Embryonic facial prominence (tissue), 1 donor: ENCODE data around the gene CTNNA2.

Experiments
- DNase-seq: peaks from one replicate; pipeline ENCODE4 v3.0.0-alpha.2; 2016; ENCODE audit errors: extremely low spot score

CTNNA2 gene

DNA sequence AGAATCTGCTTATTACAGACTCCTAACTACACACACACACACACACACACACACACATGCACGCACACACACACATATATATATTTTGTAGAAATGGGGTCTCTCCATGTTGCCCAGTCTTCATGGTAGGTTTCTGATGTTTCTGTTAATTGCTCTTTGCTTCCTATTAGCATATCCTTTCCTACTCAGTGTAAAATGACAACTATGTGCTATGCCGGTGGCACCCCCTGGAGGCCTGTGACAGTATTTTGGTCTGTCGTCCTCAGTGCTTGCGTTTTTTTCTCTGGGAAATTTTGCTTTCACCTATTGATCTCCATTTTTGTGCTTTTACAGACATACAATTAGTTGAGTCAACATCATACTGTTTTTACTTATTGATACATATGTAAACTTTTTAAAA, 469.6 kb downstream of the CTNNA2 start:
- no peak for DNase-seq

DNA sequence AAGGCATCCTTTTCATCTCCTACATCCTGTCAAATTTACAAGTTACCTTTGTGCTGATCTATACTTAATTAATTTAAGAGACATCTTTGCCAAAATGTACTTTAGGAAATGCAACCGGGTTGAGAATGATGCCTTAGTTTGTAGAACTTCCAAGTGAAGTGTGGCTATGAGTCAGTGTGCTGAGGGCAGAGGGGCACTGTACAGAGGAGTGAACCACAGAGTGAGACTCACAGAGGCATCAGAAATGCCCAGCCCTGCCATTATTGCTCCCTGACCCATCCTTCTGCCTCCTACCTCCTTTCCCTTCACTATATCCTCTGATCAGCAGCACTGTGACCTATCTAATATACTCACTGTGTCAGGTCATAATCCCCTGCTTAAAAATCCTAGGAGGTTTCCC, 471.6 kb downstream of the CTNNA2 start:
- no peak for DNase-seq

DNA sequence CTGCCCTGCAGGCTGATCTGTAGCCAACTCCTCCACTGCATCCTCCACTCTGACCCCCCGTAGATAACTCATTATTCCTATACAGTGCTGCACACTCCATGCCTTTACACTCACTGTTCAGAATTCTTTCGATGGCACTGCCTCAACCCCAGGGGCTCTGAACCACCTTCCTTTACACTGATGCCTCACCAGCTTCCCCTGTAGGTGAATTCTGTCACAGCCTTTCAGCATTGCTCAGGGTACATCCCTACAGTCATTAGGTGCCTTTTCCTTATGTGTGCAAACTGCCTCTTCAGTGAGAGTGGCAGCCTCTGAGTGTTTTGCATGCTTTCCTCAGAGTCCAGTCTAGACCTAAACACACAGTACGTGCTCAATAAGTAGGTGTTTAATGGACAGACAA, 472.3 kb downstream of the CTNNA2 start:
- no peak for DNase-seq

DNA sequence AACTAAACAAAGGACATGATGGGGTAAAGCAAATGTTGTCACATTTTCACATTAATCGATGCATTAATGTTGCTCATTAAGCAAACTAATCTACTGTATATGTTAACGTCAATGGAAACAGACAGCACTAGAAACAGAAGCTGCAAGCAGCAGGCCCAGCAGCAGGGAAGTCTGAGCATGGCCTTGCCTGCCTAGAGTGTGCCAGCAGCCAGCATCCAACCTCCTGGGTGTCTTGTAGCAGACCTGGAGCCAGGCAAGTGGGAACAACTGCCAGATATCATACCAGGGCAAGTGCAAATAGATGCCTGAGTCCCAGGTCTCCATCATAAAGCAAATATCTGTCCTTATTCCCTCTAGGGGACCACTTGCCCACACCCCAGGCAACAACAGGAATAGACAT, 472.7 kb downstream of the CTNNA2 start:
- DNase-seq, result no peak

DNA sequence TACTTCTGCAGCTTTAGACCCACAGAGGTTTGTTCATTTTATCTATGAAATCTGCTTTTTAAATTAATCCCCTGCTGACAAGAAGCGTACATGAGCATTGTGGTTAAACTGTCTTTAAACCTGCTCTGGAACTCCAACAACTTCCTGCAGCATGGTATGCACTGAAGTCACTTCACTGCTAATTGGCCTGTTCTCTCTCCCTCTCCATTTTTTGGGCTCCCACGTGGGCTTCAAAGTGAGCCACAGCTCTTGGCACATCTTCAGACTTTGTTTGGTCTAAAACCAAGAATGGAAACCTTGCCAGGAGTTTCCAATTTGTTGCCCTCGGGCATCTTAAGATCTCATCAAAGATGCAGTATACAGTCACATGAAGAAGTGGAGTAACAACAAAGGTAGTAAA, 480.3 kb downstream of the CTNNA2 start:
- no peak for DNase-seq

DNA sequence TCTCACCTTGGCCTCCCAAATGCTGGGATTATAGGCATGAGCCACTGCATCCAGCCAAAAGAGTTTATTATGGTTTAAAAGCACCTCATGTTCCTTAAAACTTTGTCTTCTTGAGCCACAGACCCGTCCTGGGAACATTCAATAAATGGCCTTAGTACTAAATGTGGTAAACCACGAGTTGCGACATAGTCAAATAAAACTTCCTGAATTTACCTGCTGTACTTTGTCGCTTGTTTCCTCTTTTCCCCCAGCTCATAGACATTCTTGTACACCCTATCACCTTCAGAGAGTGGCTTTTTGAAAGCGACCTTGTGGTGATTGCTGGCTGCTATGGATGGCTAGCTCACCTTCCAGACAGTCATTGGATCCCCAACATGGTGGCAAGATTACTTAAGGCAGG, 481.3 kb downstream of the CTNNA2 start:
- DNase-seq, result no peak

DNA sequence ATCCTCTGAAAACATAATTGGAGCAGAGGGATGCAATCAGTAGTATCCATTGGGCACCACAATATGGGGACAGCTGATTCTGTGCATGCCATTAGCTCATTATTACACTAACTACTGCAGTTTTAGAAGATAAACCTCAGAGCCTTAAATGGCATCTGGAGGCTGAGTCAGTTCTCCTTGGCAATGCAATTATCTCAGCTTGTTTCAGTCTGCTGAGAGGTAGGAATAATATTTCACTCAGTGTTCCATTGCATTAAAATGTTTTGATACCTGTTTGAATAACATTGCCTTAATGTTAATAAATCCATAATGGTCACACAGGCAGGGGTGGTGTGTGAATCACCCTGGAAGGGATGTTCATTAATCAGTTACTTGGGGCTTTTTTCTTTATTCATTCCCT, 482.1 kb downstream of the CTNNA2 start:
- DNase-seq, result no peak

DNA sequence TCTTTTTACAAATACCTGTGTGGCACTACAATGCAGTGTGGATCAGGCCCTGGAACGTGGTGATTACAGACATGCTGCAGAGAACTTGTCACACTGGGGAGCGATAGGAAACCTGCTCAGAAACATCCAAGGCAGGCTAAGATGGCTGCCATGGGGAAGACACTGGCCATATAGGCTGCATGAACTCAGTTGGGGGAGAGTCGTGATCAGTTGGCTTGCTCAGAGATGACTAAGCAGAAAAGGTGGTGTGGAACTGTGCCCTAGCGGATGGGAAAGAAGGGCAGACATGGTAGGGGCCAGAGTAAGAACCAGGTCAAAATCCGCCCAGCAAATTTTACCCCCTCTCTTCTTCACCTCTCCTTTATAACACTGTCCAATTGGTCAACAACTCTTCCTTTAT, 483.9 kb downstream of the CTNNA2 start:
- DNase-seq, result no peak

DNA sequence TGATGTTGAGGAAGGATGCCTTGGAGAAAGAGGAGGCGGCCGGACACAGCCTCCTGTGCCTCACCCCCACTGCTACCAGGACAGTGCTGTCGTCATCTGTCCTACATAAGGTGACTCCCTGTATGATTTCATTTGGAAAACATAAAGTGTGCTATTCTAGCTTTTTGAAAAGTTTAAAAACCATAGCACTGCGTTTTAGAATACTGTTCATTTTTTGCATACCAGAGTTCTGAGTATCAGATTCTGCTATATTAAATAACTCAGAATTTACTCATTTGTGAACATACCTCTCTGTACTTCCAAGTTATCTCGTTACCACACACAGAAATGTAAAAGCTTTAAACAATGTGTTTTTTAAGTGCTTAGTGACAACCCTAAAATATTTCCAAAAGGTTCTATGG, 488.9 kb downstream of the CTNNA2 start:
- no peak for DNase-seq

DNA sequence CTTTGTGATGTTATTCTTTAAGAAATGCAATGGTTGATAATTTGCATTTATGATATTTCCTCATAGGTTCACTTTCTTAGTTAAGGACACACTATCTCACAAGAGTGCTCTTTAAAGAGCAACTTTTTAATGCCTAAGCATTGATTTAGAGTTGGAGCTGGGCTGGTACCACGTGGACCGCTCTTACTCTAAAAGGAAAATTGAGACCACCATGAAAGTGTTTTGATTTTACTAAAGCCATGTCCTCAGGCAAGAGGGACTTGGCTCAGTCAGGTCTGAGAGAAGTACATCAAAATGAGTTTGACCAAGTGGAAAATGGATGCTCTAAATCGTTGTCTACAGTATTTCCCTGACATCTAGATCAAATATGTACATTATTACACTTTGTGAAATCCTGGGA, 489.3 kb downstream of the CTNNA2 start:
- no peak for DNase-seq

DNA sequence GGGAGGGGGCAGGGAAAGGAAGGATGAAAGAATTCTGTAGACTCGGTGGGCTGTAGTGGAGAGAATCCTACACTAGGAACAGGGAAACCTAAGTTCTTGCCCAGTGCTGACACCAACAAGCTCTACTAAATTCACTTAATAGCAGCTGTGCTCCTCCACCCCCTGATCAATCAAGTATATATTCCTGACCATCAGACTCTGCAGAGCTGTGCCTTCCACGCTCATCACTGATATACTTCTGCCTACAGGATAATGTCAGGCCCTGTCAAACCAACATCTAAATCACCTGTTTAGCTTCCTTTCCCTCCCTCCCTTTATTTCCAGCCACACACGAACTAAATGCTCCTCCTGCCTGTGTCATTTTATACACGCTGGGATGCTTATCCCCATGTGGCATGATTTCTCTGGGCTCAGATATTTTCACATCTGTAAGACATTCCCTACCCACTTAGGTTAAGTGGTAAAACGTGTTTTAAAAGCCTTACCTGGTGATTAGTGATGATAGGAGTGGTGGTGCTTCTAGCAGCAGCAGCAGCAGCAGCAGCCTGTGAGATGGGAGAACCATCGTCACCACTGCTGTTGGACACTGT, 489.8 kb downstream of the CTNNA2 start:
- no peak for DNase-seq

DNA sequence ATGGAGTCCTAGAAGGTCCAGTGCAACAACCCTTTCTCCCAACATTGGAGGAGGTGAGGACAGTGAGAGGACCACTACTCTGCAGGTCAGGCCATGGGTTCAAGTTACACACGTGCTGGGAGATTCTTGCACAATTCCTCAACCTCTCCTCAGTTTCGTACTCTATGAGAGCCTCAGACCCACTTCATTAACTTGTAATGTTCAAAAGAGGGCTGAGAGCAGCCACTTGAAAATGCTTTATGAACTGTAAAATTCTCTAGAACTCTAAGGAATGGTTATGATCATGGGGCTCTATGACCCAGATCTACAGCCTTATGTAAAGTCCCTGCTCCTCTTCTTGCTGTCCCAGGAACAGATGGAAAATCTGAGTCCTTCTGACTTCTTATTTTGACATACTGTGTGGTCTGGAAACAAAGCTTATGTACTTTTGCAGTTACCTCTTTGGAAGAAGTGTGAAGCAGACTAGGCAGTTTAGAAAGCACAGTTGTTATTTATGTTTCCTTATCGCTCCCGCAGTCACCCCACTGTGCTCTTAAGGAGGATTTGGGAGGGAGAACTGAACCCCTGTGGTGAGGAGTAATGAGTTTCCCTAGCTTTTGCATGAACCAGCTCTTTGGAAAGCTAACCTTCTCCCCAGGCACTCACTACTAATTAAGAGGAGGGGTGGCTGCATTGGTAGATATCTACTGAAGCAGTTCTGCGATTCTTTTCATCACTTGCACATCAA, 495.1 kb downstream of the CTNNA2 start:
- no peak for DNase-seq

DNA sequence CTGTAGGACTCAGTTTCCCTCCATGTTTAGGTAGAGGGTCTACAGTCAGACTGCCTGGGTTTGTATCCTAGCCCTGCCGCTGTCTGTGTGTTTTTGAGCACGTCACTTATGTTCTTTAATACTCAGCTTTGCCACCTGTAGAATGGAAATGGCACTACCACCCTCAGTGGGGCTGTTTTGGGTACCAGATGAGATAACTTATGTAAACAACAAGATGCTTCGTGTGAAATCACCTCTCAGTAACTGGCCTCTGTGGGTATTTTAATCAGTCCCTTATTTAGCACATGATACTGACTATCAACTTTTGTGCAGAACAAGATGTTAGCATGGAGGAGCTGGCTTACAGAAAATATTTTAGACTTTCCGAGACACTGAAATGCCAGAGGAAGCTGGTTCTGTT, 495.7 kb downstream of the CTNNA2 start:
- DNase-seq, result no peak

DNA sequence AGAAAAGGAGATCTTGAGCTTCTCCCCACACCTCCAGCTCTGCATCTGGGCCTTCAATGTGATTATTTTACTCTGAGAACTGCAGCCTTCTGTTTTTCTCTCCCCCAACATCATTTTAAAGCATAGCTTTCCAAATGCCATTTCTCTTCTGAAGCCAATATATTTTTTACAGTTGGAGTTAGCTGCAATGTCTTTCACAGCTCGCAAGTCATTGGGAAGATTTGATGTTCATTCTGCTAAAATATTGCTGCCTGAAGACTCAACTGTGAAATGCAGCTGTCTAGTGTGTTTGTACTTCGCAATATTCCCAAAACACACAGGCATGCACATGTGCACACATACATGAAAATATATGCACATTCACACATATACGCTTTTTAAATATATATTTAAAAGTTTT, 496.4 kb downstream of the CTNNA2 start:
- DNase-seq, result no peak

DNA sequence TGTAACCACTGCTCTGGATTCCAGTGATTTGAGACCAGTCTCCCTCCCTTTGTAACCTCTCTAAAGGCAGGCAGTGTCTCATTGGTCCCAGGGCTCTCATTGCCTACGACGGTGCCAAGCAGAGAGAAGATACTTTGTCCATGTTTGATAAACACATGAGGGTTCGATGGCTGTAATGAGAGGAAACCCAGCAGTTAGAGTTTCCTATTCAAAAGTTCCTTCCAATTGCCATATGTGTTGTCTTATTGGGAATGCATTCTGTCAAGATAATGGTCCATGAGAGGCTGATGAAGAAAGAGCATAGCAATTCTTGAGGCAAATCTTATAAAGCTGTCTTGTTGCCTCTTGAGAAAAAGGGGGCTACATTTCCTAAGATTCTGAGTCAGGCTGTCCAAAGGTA, 499.2 kb downstream of the CTNNA2 start:
- DNase-seq, result no peak

DNA sequence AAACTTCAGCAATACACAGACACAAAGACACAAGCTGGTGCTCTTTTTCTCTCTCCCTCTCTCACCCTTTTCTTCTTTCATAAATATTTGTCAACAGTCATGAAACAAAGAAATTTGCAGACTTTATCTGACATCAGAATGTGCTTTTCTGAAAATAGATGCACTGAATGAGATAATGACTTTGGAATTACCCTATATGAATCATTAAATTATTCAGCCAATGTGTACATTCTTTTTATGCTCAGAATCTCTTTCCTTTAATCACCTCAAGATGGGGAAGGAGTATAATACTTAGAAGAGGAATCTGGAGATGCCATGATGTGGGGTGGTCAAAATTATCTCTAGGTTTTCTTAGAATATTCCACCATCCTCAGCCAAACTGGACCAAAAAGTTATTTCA, 501.8 kb downstream of the CTNNA2 start:
- DNase-seq, result no peak

DNA sequence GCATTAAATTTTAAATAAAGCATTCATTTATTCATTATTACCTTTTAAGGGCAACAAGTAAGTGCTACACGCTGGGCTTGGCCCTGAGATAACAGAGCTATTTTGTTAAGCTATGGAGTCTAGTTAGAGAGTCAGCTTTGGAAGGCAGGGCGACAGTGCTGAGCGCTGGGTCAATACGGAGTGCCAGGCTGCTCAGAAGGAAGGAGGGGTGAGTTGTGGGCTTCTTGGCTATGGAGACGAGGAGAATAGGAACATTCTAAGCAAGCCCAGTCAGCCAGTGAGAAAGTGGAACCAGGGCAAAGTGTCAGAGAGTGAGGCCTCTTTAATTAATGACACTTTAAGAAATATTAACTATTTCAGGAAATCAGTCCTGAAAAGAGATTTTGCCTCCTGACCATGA, 503.3 kb downstream of the CTNNA2 start:
- DNase-seq, result no peak

DNA sequence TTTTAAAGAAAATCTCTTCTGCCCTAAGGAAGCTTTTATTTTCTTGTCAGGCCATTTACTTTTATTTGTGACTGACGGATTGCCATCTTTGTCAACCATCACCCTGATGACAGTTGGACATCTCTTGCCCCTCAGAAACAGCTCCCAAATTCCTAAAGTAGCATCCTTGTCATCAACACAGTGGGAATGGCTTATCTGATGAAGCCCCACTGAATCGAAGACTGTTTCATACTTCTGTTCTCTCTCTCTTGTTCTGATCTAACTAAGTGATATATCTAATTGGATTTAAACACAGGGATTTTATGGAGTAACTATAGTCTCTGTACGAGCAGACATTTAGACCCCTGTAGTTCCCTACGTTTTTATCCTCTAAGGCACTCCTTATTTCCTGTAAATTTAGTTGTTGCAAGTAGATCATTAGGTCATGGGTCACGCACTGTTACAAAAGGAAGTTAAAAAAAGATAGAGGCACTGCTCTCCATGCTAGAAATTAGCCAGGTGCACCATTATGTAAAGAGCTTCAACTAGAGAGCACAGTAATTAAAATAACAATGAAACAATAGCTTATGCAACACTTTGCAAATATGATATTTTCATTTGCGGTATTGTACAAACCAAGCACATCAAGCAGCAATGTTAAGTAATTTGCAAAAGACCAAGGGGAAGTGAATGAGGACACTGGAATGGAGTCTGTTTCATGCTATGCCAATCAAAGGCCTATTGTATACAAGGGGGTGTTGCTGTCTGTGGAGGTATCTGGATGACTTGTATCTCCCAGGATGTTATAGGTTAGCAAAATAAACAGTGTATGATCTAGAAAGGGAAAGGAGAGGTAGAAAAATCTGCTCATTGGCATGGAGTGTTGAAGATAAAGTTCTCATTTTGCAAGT, 507.0 kb downstream of the CTNNA2 start:
- DNase-seq, result no peak

DNA sequence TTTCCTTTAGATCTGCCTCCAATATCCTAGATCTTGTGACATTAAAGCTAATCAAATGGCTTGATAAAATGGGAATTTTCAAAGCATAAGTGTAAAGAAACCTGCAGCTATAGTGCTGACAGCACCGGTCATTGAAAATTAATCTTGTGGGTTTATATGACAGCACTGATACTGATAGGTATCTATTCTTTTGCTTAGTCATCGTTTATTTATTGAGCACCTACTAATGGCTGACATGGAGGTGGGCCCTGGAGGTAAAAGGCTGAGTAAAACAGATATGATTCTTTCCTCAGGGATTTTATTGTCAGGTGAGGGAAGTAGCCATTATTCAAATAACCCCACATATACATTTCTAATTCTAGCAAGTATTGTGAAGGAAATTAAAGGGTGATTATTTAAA, 509.2 kb downstream of the CTNNA2 start:
- no peak for DNase-seq

DNA sequence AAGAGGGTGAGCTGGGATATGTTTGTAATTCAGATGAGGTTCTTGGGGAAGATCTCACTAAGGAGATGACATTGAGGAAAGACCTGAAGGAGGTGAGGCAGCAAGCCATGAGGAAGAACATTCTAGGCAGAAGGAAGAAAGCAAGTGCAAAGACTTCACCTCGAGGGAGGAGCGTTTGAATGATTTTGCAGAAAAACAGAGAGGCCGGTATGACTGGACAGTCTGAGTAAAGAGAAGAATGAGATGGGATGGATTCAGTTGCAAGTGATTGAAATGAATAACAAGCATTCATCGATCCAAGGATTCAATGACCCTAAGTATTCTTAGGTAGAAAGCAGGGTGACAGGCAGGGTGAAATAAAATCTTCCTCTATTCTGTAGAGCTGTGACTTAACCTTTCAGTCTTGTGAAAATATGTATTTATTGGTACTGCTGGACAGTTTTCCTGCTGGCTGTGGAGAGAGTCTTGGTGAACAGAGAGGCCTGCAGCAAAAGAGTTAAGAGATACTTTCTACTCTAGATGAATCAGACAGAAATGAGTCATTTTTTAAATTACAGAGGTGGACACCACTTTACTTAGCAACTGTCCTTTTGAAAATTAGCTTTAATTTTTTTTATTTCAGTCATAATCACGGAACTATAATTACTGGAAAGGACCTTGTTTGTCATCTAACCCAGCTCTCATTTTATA, 513.3 kb downstream of the CTNNA2 start:
- DNase-seq, result no peak

DNA sequence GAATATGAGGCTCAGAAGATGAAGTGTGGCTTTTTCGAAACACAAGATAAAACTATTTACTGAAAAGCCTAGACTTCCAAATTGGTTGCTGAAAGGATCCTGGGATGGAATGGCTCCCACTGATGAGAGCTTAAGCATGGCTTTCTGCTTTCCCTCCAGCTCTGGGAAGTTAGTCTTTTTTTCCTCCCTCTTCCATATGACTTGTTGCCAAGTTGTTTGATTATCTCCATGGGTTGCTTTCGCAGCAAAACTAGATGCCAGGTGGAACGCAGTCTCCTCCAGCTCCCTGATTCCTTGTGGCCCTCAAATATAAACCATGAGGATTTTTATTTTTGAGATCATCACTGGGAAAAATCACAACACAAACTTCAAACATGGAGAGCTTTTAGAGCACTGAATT, 515.2 kb downstream of the CTNNA2 start:
- DNase-seq, result no peak

DNA sequence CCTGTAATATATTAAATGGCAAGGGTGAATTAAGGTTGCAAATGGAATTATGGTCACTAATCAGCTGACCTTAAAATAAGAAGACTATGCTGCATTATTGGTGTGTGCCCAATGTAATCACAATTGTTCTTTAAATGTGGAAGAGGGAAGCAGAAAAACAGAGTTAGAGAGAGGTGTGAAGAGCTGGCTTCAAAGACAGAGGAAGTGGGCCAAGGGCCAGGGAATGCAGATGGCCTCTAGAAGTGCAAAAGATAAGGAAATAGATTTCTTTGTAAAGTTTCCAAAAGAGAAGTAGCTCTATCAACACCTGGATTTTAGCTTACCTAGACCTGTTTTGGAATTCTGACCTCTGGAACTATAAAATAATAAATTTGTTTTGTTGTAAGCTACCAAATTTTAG, 515.7 kb downstream of the CTNNA2 start:
- no peak for DNase-seq
